Neuron (in vitro differentiated cells): Measurements from ENCODE around the gene PELI3.
"Not testable (repeated sequence)": the region's sequence is repeated elsewhere in the genome, so short reads cannot be mapped to it uniquely, and the experiment has no call there.

Experiments used
- H2AFZ ChIP-seq: one replicate; pipeline ENCODE4 v1.6.1; 2013; ENCODE audit warnings: low read depth, mild to moderate bottlenecking, inconsistent platforms, low read length, moderate library complexity
- H3K27me3 ChIP-seq: one replicate; pipeline ENCODE4 v1.6.1; 2013; ENCODE audit warnings: low read length; ENCODE audit not compliant: insufficient read depth
- H3K36me3 ChIP-seq: one replicate; pipeline ENCODE4 v1.6.1; 2013; ENCODE audit warnings: low read length; ENCODE audit not compliant: insufficient read depth
- H3K4me1 ChIP-seq: one replicate; pipeline ENCODE4 v1.6.1; 2013; ENCODE audit warnings: low read length; ENCODE audit not compliant: insufficient read depth
- H3K4me3 ChIP-seq: 2 replicates; pipeline ENCODE4 v1.5.1; 2013; ENCODE audit warnings: mild to moderate bottlenecking, low read length, moderate library complexity
- H3K9me3 ChIP-seq: one replicate; pipeline ENCODE4 v1.6.1; 2013; ENCODE audit warnings: low read length

PELI3 gene

GRCh38 chr11:66466225-66467033 is at the start of gene PELI3:
TSS of gene PELI3 (plus strand) at chr11:66466905. CDS start at chr11:66468129, 1,224 bp downstream.
- peaks cover 17% of the 10 kb centered on the region for H3K4me1 ChIP-seq
- H2AFZ ChIP-seq = peak within 1 kb of the TSS; percentile 96
- H3K9me3 ChIP-seq = no peaks in the 10 kb centered on the region
- peaks cover 6% of the 10 kb centered on the region for H3K36me3 ChIP-seq
- peak within 1 kb of the TSS; percentile 55 for H3K4me3 ChIP-seq
- H3K27me3 ChIP-seq = no peaks in the 10 kb centered on the region

GRCh38 chr11:66417000-66417399 is 49.7 kb upstream of the PELI3 start:
- Histone ChIP-seq H3K4me1 (peaks cover 10% of the 10 kb centered on the region), H3K36me3 (no peaks in the 10 kb centered on the region), H3K9me3 (no peaks in the 10 kb centered on the region), H3K27me3 (no peaks in the 10 kb centered on the region), H3K4me3 (no peak overlapping the region), H2AFZ (no peak overlapping the region)

GRCh38 chr11:66418168-66418985 is 48.3 kb upstream of the PELI3 start:
- Histone ChIP-seq H3K4me1 (peaks cover 10% of the 10 kb centered on the region), H3K4me3 (no peak overlapping the region), H3K9me3 (no peaks in the 10 kb centered on the region), H3K27me3 (no peaks in the 10 kb centered on the region), H2AFZ (no peak overlapping the region), H3K36me3 (no peaks in the 10 kb centered on the region)

GRCh38 chr11:66418986-66419308 is 47.8 kb upstream of the PELI3 start:
- H3K9me3 ChIP-seq = no peaks in the 10 kb centered on the region
- H2AFZ ChIP-seq = no peak overlapping the region
- H3K36me3 ChIP-seq = peaks cover under 1% of the 10 kb centered on the region
- no peak overlapping the region for H3K4me3 ChIP-seq
- no peaks in the 10 kb centered on the region for H3K27me3 ChIP-seq
- H3K4me1 ChIP-seq = peaks cover 10% of the 10 kb centered on the region

GRCh38 chr11:66419825-66420224 is 46.9 kb upstream of the PELI3 start:
- Histone ChIP-seq H3K4me1 (peaks cover 10% of the 10 kb centered on the region), H2AFZ (no peak overlapping the region), H3K4me3 (no peak overlapping the region), H3K9me3 (no peaks in the 10 kb centered on the region), H3K27me3 (no peaks in the 10 kb centered on the region), H3K36me3 (peaks cover 4% of the 10 kb centered on the region)

GRCh38 chr11:66420671-66421476 is 45.8 kb upstream of the PELI3 start, which contains the start of gene NPAS4:
TSS of gene NPAS4 (plus strand) at chr11:66421035. CDS start at chr11:66421180, 145 bp downstream.
- peaks cover 10% of the 10 kb centered on the region for H3K4me1 ChIP-seq
- H3K27me3 ChIP-seq = no peaks in the 10 kb centered on the region
- no peaks in the 10 kb centered on the region for H3K9me3 ChIP-seq
- H3K4me3 ChIP-seq = no peak within 1 kb of the TSS
- no peak within 1 kb of the TSS for H2AFZ ChIP-seq
- H3K36me3 ChIP-seq = peaks cover 4% of the 10 kb centered on the region

GRCh38 chr11:66421492-66422205 is 45.1 kb upstream of the PELI3 start:
- Histone ChIP-seq H3K9me3 (no peaks in the 10 kb centered on the region), H3K27me3 (no peaks in the 10 kb centered on the region), H3K4me3 (no peak overlapping the region), H2AFZ (no peak overlapping the region), H3K4me1 (peaks cover 10% of the 10 kb centered on the region), H3K36me3 (peaks cover 4% of the 10 kb centered on the region)

- no peak overlapping the region for H3K4me3 ChIP-seq
- H3K27me3 ChIP-seq = no peaks in the 10 kb centered on the region
- H2AFZ ChIP-seq = no peak overlapping the region
- H3K36me3 ChIP-seq = peaks cover 4% of the 10 kb centered on the region
- no peaks in the 10 kb centered on the region for H3K4me1 ChIP-seq
- no peaks in the 10 kb centered on the region for H3K9me3 ChIP-seq
Measured at GRCh38 chr11:66426314-66426713, 40.4 kb upstream of the PELI3 start.

- no peak overlapping the region for H3K4me3 ChIP-seq
- H3K36me3 ChIP-seq = peaks cover 10% of the 10 kb centered on the region
- H2AFZ ChIP-seq = no peak overlapping the region
- no peaks in the 10 kb centered on the region for H3K27me3 ChIP-seq
- H3K9me3 ChIP-seq = no peaks in the 10 kb centered on the region
- no peaks in the 10 kb centered on the region for H3K4me1 ChIP-seq
Measured at GRCh38 chr11:66428933-66429332, 37.8 kb upstream of the PELI3 start.

GRCh38 chr11:66429983-66430602 is 36.6 kb upstream of the PELI3 start:
- Histone ChIP-seq H2AFZ (no peak overlapping the region), H3K4me3 (no peak overlapping the region), H3K4me1 (no peaks in the 10 kb centered on the region), H3K36me3 (peaks cover 9% of the 10 kb centered on the region), H3K27me3 (no peaks in the 10 kb centered on the region), H3K9me3 (no peaks in the 10 kb centered on the region)

GRCh38 chr11:66431287-66431686 is 35.4 kb upstream of the PELI3 start:
- not testable (repeated sequence) for H3K4me1 ChIP-seq, H2AFZ ChIP-seq, H3K9me3 ChIP-seq, H3K27me3 ChIP-seq, H3K4me3 ChIP-seq
- peaks cover 21% of the 10 kb centered on the region for H3K36me3 ChIP-seq

GRCh38 chr11:66431871-66432329 is 34.8 kb upstream of the PELI3 start:
- H3K4me1 ChIP-seq, H3K27me3 ChIP-seq, H2AFZ ChIP-seq, H3K4me3 ChIP-seq, H3K9me3 ChIP-seq: not testable (repeated sequence)
- peaks cover 27% of the 10 kb centered on the region for H3K36me3 ChIP-seq
